Measurements from ENCODE around the gene PHLPP1. TPM values are rescaled to one million over a fixed set of nuclear protein-coding genes. Genes with fewer than 3 reads are reported as not detected.

PHLPP1 gene
- total RNA-seq, 6 donors from 2014 or later, result 8.2 to 15.5 (median 13.2) TPM

- no peaks in the 10 kb centered on the region for H3K27me3 ChIP-seq
- TF ChIP-seq EP300 (IDR thresholded peaks at IDR 0.05) (no peak), POLR2AphosphoS5 (IDR thresholded peaks at IDR 0.05) (no peak), POLR2A (IDR thresholded peaks at IDR 0.05) (no peak), CTCF (IDR thresholded peaks at IDR 0.05) (no peak)
- no peaks in the 10 kb centered on the region for H3K9me3 ChIP-seq
- H3K27ac ChIP-seq, result no peak overlapping the region
- H3K4me3 ChIP-seq, result no peak overlapping the region
- H3K36me3 ChIP-seq, result peaks cover 0 to 16% (median 0%) of the 10 kb centered on the region in 4 donors
- ATAC-seq (ENCODE audit: low FRiP score in 2 of 2) (no peak), DNase-seq (no peak)
- WGBS, 2 donors, result 65 to 67% methylated on average over 2 of the region's 2 CpGs
- H3K4me1 ChIP-seq, result no peaks in the 10 kb centered on the region
Observed at GRCh38 chr18:62919109-62919838, 203.9 kb downstream of the PHLPP1 start.

DNA sequence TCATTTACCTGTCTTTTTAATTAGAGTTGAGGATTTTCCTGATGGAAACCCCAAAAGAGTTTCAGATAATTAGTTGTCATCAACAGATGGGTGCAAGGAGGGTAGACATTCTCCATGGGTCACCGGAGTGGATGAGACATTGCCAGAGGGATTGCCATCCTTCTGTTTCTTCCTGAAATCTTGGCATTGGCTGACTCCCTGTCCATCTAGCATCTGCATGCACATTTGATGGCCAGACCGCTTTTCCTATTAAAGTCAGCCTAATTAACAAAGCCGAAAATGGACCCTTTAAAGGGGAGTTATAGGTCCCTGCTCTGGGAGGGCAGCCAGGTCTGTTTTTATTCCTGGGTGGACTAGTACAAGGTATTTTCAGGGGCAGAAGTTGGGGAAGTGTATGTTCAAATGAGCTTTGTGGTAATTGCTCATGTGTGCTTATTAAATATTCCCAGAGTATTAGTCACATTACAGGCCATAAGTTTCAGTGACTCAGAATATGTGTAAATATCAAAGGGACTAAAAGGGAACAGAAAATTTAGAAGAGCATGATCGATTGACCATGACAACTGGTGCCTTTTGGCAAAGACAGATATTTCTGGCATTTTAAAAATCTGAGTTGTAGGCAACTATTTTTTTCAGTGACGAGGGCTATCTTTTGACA is 209.8 kb downstream of the PHLPP1 start:
- Histone ChIP-seq H3K9me3 (no peaks in the 10 kb centered on the region), H3K36me3 (peaks cover 0 to 8% (median 0%) of the 10 kb centered on the region in 4 donors), H3K4me3 (no peak overlapping the region), H3K4me1 (no peaks in the 10 kb centered on the region), H3K27me3 (no peaks in the 10 kb centered on the region), H3K27ac (no peak overlapping the region)
- DNase-seq, result no peak
- WGBS, 2 donors, result 91 to 92% methylated on average over 5 of the region's 5 CpGs
- TF ChIP-seq EP300 (IDR thresholded peaks at IDR 0.05) (no peak), CTCF (IDR thresholded peaks at IDR 0.05) (no peak), POLR2AphosphoS5 (IDR thresholded peaks at IDR 0.05) (no peak)
- ATAC-seq (ENCODE audit: low FRiP score in 2 of 2), result no peak

- H3K9me3 ChIP-seq, result no peaks in the 10 kb centered on the region
- TF ChIP-seq POLR2A (IDR thresholded peaks at IDR 0.05), result no peak
- TF ChIP-seq POLR2AphosphoS5 (IDR thresholded peaks at IDR 0.05), result no peak
- no peak for TF ChIP-seq EP300 (IDR thresholded peaks at IDR 0.05)
- TF ChIP-seq CTCF (IDR thresholded peaks at IDR 0.05), result no peak
- no peaks in the 10 kb centered on the region for H3K27me3 ChIP-seq
- WGBS, 2 donors, result 60 to 63% methylated on average over 1 of the region's 1 CpG
- no peak overlapping the region for H3K27ac ChIP-seq
- ATAC-seq (ENCODE audit: low FRiP score in 2 of 2), result no peak
- no peak for DNase-seq
- H3K4me1 ChIP-seq, result no peaks in the 10 kb centered on the region
- H3K4me3 ChIP-seq, result no peak overlapping the region
- H3K36me3 ChIP-seq, result no peaks in the 10 kb centered on the region
Observed at GRCh38 chr18:62928326-62928725, 213.0 kb downstream of the PHLPP1 start.

DNA sequence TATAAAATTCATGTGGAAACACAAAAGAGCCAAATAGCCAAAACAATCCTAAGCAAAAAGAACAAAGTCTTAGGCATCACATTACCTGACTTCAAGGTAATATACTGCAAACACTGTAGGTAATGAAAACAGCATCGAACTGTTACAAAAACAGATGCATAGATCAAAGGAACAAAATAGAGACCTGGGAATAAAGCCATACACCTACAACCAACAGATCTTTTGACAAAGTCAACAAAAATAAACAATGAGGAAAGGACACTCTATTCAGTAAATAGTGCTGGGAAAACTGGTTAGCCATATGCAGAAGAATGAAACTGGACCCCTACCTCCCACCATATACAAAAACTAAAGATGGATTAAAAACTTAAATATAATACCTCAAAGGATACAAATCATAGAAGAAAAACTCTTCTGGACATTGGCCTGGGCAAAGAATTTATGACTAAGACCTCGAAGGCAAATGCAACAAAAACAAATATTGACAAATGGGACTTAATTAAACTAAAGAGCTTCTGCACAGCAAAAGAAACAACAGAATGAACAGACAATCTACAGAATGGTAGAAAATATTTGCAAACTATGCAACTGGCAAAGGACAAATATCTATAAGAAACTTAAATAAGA is 218.0 kb downstream of the PHLPP1 start:
- TF ChIP-seq POLR2AphosphoS5 (IDR thresholded peaks at IDR 0.05) (no peak), EP300 (IDR thresholded peaks at IDR 0.05) (no peak), CTCF (IDR thresholded peaks at IDR 0.05) (no peak), POLR2A (IDR thresholded peaks at IDR 0.05) (no peak)
- no peaks in the 10 kb centered on the region for H3K36me3 ChIP-seq
- no peak for ATAC-seq (ENCODE audit: low FRiP score in 2 of 2)
- H3K27ac ChIP-seq, result no peak overlapping the region
- no peaks in the 10 kb centered on the region for H3K9me3 ChIP-seq
- H3K4me3 ChIP-seq, result no peak overlapping the region
- WGBS, 2 donors, result 76 to 80% methylated on average over 2 of the region's 2 CpGs
- H3K27me3 ChIP-seq, result no peaks in the 10 kb centered on the region
- no peak for DNase-seq
- peaks cover 6 to 12% (median 11%) of the 10 kb centered on the region in 4 donors for H3K4me1 ChIP-seq

Data from upper lobe of left lung (tissue), 6 donors.